Tibial nerve (tissue), 4 donors: ENCODE measurements around the gene PPFIBP2. TPM values are rescaled to one million over a fixed set of nuclear protein-coding genes. Genes with fewer than 3 reads are reported as not detected.

Experiments
- DNase-seq, 2 donors: peaks; one replicate each; pipeline ENCODE4 v3.0.0-alpha.2; 2019; ENCODE audit warnings: low spot score in 2 of 2
- H3K27ac ChIP-seq, 4 donors: fragments of 200-600 bp; sonication (generic) in 3 of 4; one replicate each; pipeline ENCODE4 v1.5.1; 2017 to 2019; ENCODE audit warnings: mild to moderate bottlenecking in 1 of 4
- H3K27me3 ChIP-seq, 2 donors: fragments of 200-600 bp; sonication (generic) in 1 of 2; one replicate each; pipeline versions ENCODE4 v1.5.1 to v1.6.0; 2017 to 2019
- H3K36me3 ChIP-seq, 3 donors: fragments of 200-600 bp; sonication (generic); one replicate each; pipeline ENCODE4 v1.5.1; 2018 to 2019
- H3K4me1 ChIP-seq, 4 donors: fragments of 200-600 bp; sonication (generic) in 3 of 4; one replicate each; pipeline ENCODE4 v1.5.1; 2017 to 2019
- H3K4me3 ChIP-seq, 4 donors: fragments of 200-600 bp; sonication (generic) in 3 of 4; one replicate each; pipeline ENCODE4 v1.5.1; 2017 to 2019; ENCODE audit warnings: mild to moderate bottlenecking in 1 of 4, moderate library complexity in 1 of 4
- H3K9me3 ChIP-seq, 4 donors: fragments of 200-600 bp; sonication (generic) in 3 of 4; one replicate each; pipeline ENCODE4 v1.5.1; 2017 to 2019
- EP300 ChIP-seq, 2 donors: sonication (generic); formaldehyde crosslinking; IDR thresholded peaks; one replicate each; pipeline ENCODE4 v1.6.1; 2017; ENCODE audit warnings: antibody characterized with exemption in 2 of 2, mild to moderate bottlenecking in 1 of 2
- POLR2A ChIP-seq, 2 donors: fragments of 450-650 bp; IDR thresholded peaks; one replicate each; pipeline ENCODE4 v1.6.1; 2017; ENCODE audit warnings: antibody characterized with exemption in 2 of 2, mild to moderate bottlenecking in 2 of 2, moderate library complexity in 2 of 2
- WGBS, 2 donors: methylation state at CpG; one replicate each; pipeline ENCODE4 v1.1.5; 2018; 5-methylcytosine and 5-hydroxymethylcytosine counted together
- total RNA-seq, 4 donors: library from RNA; depleted of rRNA; stranded (reverse); fragments of >200 nt; gene quantifications; one replicate each; pipeline ENCODE4 v1.1.0, GENCODE V29; 2016
- TF ChIP-seq, protein P1 (sequence below), 5 experiments: fragments of 200-600 bp in 3 of 5; fragments of 450-650 bp in 2 of 5; sonication (generic) in 3 of 5; IDR thresholded peaks; one replicate each; pipeline ENCODE4 v1.5.1; 2016 to 2019; ENCODE audit warnings: antibody characterized with exemption in 5 of 5, mild to moderate bottlenecking in 3 of 5, moderate library complexity in 2 of 5

The PPFIBP2 gene
- total RNA-seq, 4 donors from 2014 or later: 19.8 to 110 (median 29.2) TPM

DNA sequence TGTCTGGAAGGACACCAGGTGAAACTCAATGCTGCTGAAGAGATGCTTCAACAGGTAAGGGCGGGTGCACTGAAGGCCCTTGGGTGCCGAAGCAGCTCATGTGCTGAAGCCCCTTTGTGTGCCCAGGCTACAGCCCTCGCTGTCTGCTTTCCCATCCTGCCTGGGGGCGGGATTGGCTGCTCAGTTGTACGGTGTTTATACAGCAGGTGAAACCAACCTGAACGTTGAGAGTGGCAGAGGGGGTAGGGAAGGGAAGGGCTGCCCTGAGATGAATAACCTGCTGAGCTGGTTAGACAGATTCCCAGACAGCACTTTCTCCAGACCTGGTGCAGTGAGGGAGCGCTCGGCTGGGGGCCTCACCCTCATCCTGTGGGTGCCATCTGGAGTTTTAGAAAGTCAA, 83.8 kb downstream of the PPFIBP2 start:
- H3K4me1 ChIP-seq: peaks cover 0 to 46% (median 17%) of the 10 kb centered on the region in 4 donors
- DNase-seq: no peak
- WGBS, 2 donors: 82 to 83% methylated on average over 8 of the region's 8 CpGs
- H3K27ac ChIP-seq: peak overlapping the region in 1 of 4 donors; percentile 44
- no peaks in the 10 kb centered on the region for H3K9me3 ChIP-seq
- peaks cover 0 to 18% (median 0%) of the 10 kb centered on the region in 3 donors for H3K36me3 ChIP-seq
- H3K27me3 ChIP-seq: no peaks in the 10 kb centered on the region
- H3K4me3 ChIP-seq: no peak overlapping the region
- TF ChIP-seq EP300 (IDR thresholded peaks at IDR 0.05): no peak
- no peak for TF ChIP-seq POLR2A (IDR thresholded peaks at IDR 0.05)
- TF ChIP-seq, protein P1, sequence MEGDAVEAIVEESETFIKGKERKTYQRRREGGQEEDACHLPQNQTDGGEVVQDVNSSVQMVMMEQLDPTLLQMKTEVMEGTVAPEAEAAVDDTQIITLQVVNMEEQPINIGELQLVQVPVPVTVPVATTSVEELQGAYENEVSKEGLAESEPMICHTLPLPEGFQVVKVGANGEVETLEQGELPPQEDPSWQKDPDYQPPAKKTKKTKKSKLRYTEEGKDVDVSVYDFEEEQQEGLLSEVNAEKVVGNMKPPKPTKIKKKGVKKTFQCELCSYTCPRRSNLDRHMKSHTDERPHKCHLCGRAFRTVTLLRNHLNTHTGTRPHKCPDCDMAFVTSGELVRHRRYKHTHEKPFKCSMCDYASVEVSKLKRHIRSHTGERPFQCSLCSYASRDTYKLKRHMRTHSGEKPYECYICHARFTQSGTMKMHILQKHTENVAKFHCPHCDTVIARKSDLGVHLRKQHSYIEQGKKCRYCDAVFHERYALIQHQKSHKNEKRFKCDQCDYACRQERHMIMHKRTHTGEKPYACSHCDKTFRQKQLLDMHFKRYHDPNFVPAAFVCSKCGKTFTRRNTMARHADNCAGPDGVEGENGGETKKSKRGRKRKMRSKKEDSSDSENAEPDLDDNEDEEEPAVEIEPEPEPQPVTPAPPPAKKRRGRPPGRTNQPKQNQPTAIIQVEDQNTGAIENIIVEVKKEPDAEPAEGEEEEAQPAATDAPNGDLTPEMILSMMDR (IDR thresholded peaks at IDR 0.05): no peak

DNA sequence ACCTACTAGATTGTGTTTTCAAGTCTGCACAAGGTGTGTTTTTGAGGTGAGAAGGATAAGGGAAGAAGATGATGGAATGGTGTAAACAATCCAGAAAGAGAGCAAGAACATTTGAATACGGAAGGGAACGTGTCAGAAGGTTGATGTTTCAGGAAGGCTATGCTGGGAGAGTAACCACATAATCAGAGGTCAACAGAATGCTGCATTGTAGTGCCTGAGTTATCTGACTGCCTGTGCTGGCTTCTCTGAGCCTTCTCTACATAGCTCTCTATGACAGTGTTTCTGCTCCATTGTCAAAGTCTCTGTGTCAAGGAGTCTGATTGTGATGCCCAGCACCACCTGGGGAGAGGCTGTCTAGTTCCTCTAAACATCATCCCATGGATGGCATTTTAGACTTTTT, 85.4 kb downstream of the PPFIBP2 start:
- Histone ChIP-seq H3K4me1 (peaks cover 0 to 44% (median 15%) of the 10 kb centered on the region in 4 donors), H3K4me3 (no peak overlapping the region), H3K27ac (peak overlapping the region; percentile 8 to 81 (median 32)), H3K9me3 (no peaks in the 10 kb centered on the region), H3K36me3 (peaks cover 0 to 11% (median 0%) of the 10 kb centered on the region in 3 donors), H3K27me3 (no peaks in the 10 kb centered on the region)
- WGBS, 2 donors: 77 to 81% methylated on average over 2 of the region's 2 CpGs
- TF ChIP-seq EP300 (IDR thresholded peaks at IDR 0.05) (no peak), POLR2A (IDR thresholded peaks at IDR 0.05) (no peak)
- TF ChIP-seq, protein P1 (IDR thresholded peaks at IDR 0.05): no peak
- DNase-seq: no peak

DNA sequence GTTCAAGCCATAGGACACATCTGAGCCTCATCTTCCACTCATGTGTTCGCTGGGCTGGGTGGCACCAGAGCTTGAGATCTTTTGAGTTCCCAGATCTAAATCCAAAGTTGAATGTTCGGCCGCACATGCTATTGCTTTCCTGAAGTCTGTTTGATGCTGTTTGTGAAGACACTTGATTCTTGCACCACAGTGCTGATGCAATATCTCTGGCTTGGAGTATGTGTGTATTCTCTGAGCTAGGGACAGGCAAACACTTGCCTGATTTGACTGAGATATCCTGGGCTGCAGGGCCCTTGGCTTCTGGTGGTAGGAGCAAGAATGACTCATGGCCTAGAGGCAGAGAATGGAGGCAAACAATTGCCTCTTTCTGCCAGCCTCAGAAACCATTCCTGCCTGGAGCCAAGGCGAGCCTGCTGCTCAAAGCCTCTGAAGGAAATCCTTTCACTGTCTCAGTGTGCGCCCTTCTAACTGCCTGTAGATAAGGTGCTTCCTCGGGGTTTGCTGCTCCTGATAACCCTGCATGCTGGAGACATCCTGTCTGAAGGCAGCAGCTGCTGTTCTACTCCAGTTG, 86.5 kb downstream of the PPFIBP2 start:
- peak; percentile 28 to 66 for DNase-seq
- no peaks in the 10 kb centered on the region for H3K9me3 ChIP-seq
- TF ChIP-seq EP300 (IDR thresholded peaks at IDR 0.05) (peak; percentile 26 to 89), POLR2A (IDR thresholded peaks at IDR 0.05) (no peak)
- TF ChIP-seq, protein P1 (IDR thresholded peaks at IDR 0.05): peak in 1 of 5 experiments; percentile 10
- H3K27me3 ChIP-seq: no peaks in the 10 kb centered on the region
- no peak overlapping the region for H3K4me3 ChIP-seq
- 34 to 68% methylated on average over 6 of the region's 6 CpGs for WGBS, 2 donors
- peaks cover 0 to 11% (median 0%) of the 10 kb centered on the region in 3 donors for H3K36me3 ChIP-seq
- peak overlapping the region; percentile 38 to 89 (median 74) for H3K27ac ChIP-seq
- H3K4me1 ChIP-seq: peaks cover 0 to 44% (median 11%) of the 10 kb centered on the region in 4 donors

DNA sequence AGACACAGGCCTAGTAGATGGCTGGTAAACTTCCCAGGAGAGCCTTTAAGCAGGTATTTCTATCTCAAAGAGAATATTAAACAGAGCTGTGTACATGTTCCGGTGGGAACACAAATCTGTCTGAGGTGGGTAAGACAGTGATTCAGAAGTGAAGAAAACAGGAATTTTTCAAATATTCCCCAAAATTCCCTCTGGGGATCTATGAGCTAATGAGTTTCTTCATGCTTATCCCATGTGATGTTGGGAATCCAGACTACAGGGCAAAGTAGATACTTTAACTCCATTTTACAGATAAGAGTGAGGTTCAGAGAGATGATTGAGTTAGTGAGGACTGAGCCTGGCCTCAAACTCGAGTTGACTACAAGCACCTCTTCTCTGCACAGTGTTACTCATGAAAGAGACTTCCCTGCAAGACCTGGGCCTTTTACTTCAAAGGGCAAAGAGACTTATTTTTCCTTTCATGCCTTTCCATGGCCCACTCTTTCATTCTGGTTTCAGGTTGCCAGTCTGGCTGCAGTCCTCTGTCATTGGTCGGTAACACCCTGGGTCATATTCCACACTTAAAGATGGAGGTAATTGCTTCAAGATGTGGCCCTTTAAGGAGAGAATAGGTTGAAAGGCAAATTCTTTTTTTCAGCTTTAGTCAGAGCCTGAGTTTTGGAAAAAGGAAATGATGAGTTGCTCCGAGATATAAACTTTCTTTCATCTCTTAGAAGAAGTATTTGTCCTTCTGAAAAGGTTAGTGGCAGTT, 89.4 kb downstream of the PPFIBP2 start:
- TF ChIP-seq, protein P1 (IDR thresholded peaks at IDR 0.05): no peak
- TF ChIP-seq POLR2A (IDR thresholded peaks at IDR 0.05) (no peak), EP300 (IDR thresholded peaks at IDR 0.05) (no peak)
- Histone ChIP-seq H3K36me3 (no peaks in the 10 kb centered on the region), H3K4me3 (no peak overlapping the region), H3K4me1 (peaks cover 0 to 38% (median 8%) of the 10 kb centered on the region in 4 donors), H3K27me3 (no peaks in the 10 kb centered on the region), H3K27ac (peak overlapping the region in 2 of 4 donors; percentile 81 to 89), H3K9me3 (no peaks in the 10 kb centered on the region)
- DNase-seq: no peak
- WGBS, 2 donors: 64 to 69% methylated on average over 4 of the region's 4 CpGs
